Stimulated activated CD4-positive, alpha-beta T cell treated with anti-CD3 and anti-CD28 coated beads, TNF-alpha, amount 100 ng/mL, for 4 hours (primary cell): Measurements from ENCODE around the gene SEC14L2.
"Not testable (repeated sequence)": the region's sequence is repeated elsewhere in the genome, so short reads cannot be mapped to it uniquely, and the experiment has no call there.

Source experiments
- DNase-seq, 3 experiments: peaks; one replicate each; pipeline ENCODE4 v3.0.0-alpha.2; 2020; ENCODE audit warnings: low read depth in 3 of 3

Gene SEC14L2

DNA sequence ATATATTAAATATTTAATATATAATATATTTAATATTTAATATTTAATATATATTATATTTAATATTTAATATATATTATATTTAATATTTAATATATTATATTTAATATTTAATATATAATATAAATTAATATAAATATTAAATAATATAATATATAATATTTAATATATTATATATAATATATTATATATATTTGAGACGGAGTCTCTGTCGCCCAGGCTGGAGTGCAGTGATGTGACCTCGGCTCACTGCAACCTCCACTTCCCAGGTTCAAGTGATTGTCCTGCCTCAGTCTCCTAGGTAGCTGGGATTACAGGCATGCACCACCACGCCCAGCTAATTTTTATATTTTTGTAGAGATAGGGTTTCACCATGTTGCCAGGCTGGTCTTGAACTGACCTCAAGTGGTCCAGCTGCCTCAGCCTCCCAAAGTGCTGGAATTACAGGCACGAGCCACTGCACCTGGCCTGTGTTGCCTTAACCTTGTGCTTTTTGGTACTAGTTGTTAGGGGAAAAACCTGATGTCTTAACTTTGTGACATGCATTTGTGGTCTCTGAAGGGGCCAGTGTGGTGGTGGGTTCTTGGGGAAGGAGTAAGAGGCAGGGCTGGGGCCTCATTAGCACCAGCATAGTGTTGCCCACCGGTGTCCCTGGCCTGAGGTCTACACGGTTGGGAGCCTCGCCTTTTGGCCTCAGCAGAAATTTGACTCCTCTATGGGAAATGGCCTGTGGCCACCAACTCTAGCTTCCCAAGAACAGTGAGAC is 58.4 kb downstream of the SEC14L2 start:
- no peak for DNase-seq

DNA sequence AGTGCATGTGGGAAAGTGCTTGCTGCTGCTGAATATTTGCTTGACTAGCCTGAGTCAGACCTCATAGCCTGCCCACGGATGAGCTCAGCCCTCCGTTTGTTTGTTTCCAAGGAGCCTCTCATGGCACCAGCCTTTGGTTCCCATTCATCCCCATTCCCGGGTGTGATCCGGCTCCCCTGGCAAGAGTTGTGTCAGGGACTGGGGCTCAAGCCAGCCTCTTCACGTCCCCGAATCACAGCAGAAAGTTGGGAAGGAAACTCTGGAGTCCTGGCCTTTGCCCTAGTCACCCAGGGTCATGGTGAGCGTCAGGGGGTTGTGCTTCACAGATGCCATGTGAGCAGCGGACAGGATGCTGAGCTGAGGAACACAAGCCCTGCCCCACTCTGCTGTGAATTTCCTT is 61.2 kb downstream of the SEC14L2 start:
- no peak for DNase-seq

DNA sequence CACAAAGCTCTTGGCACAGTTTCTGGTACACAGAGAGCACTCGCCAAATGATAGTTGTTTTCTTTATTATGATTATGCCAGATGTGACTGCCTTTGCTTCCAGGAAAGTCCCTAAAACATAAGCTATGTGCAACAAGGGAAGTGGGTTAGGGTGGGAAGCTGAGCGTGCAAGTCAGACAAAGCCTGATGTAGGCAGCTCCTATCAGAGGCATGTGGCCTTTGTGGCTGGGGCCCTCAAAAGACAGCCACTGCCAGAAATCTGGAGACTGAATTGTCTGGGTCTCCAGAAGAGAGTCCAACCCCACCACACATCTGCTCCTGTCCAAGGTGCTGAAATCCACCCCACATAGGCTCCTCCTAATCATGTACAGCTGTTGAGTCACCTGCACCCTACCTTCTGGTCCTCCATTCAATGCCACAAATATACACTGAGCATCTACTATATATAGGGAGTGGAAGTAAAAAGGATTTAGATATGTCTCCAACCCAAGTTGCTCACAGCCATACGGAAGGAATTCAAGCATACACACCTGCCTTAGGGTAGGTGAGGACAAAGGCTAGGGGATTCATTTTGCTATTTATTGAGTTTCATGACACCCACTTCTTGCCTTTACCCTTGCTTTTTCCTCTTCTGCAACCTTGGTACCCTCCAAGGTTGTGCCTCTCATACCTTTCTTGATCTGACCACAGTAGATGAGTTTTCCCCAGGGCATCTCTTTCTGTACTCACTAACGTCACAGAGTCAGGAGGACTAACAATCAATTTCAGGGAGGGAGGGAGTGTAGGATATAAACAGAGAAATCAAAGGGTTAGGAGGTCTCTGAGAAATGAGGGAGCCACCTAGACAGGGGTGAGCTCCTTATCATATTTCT is 62.6 kb downstream of the SEC14L2 start:
- no peak for DNase-seq

DNA sequence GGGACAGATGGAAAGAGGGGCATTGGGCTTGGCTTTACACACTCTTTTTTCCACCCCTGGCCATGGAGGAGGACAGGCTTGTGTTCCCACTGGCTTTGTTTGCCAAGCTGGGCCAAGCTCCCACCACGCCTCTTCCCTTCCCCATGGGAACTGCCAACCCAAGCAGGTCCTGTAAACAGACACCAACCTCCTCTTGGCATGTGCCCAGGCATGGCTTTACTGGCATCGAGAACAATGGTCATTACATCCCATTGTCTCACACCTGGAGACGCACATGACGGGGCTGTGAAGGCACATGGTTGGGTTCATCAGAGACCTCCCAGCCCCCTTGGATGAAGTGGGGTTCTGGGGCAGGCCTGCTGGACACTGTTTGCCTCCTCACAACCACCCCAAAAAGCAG is 63.3 kb downstream of the SEC14L2 start:
- DNase-seq: no peak

DNA sequence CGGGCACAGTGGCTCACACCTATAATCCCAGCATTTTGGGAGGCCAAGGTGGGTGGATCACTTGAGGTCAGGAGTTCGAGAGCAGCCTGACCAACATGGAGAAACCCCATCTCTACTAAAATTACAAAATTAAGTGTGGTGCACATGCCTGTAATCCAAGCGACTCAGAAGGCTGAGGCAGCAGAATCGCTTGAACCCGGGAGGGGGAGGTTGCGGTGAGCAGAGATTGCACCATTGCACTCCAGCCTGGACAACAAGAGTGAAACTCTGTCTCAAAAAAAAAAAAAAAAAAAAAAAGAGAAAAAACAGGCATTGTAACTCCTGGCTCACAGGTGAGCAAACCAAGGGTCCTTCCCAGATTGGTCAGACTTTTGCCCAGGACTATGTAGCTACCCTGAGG is 63.7 kb downstream of the SEC14L2 start:
- DNase-seq: not testable (repeated sequence)

DNA sequence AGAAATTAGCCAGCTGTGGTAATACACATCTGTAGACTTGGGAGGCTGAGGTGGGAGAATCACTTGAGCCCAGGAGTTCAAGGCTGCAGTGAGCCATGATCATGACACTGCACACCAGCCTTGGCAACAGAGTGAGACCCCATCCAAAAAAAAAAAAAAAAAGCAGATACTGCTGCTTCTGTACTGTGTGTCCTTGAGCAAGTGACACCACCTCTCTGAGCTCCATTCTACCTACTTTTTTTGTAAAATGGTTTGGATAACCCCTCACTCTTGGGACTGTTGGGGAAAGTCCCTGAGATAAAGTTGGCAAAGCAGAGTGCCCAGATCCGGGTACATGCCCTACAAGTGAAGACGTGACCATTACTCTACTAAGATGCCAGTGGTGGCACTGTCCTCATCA is 72.3 kb downstream of the SEC14L2 start:
- DNase-seq: no peak

DNA sequence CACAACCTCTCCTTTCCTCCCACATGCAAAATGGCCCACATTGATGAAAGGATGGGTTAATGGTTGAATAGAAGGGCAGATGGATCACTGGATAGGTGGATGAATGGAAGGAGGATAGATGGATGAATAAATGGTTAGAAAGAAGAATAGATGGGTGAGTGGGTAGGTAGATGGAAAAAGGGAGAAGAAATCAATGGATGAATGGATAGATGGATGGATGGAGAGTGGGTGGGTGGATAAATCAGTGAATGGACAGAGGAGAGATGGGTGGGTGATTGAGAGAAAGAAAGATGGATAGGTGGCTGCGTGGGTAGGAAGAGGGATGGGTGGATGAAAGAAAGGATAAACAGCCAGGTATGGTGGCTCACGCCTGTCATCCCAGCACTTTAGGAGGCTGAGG is 73.8 kb downstream of the SEC14L2 start:
- DNase-seq: no peak

DNA sequence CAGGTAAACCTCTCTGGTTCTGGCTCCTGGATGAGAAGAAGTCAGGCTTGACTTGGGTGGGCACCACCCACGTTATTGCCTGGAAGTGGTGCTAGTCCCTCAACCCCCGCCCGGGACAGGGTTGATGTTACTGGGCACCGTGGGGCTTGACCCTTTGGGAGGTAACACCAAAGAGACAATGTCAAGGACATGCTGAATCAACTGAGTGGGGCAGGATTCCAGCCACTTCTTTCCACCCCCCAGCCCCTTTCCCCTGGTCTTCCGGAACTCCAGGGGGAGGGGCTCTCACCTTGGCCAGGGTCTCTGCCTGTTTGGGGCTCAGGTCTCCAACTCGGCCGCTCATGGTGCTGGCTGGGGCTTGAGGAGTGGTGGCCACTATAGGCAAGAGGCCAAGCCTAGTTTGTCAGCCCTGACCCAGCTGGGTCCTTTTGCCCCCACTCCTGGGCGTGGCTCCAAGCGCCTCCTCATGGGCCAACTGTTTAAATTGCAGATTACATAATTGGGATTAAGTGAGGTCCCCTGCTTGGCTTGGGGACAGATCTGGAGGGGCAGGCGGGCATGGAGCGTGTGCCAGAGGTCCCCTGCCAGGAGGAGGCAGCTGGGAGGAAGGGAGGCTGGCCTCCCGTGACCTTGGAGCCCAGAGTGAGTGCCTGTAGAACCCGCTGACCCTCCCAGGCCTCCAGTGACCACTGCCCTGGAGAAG is 74.9 kb downstream of the SEC14L2 start, which contains the start of gene SEC14L3:
SEC14L3 (minus strand) TSS at position 402 of the 703 bp plus-strand sequence; CDS start at position 343, 59 bp downstream.
- DNase-seq: no peak

DNA sequence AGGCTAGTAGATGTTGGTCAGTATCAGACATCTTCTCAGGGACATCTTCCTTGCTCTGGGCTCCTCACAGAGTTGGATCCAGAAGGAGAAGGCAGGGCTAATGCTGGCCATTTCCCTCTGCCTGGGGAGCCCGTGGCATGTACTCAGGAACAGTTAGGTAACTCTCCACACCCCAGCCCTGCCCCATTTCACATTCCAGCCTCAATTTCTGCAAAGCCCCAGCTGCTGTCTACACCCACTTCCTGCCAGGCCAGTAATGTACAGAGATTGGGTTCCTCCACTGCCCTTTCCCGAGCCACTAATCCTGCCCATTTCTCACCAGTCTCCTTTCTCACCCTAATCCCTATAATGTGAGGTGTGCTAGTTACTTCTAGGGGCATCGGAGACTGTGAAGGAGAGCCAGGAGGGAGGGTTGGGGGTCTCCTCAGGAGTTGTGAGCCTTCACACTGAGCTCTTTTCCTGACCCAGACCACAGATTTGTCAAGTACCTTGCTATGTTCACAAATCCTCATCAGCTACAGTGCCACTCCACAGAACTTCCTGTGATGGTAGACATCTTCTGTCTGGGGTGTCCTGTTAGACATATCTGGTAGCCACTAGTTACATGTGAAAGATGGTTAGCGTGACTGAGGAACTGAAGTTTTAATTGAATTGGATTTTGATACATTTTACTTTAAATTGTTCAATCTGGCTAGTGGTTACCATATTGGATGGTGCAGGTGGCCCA is 76.3 kb downstream of the SEC14L2 start:
- no peak for DNase-seq

GRCh38 chr22:30474121-30474520 is 77.3 kb downstream of the SEC14L2 start:
- no peak for DNase-seq
